Glutamatergic neuron (in vitro differentiated cells): ENCODE data around the gene SLC17A6. TPM values are rescaled to one million over a fixed set of nuclear protein-coding genes. Genes with fewer than 3 reads are reported as not detected.
A peak's percentile ranks its signal among the peaks of the same experiment; 100 is the strongest.

ENCODE experiments used
- DNase-seq: peaks from one replicate; pipeline ENCODE4 v3.0.0; 2022
- H3K27ac Mint-ChIP-seq: one replicate; pipeline ENCODE4 v1.8.0; 2020; ENCODE audit warnings: mild to moderate bottlenecking, mixed read lengths, inconsistent platforms; ENCODE audit not compliant: unreplicated experiment
- H3K27me3 Mint-ChIP-seq: one replicate; pipeline ENCODE4 v1.8.0; 2020; ENCODE audit warnings: mild to moderate bottlenecking, moderate library complexity, mixed read lengths, inconsistent platforms; ENCODE audit not compliant: unreplicated experiment
- H3K36me3 Mint-ChIP-seq: one replicate; pipeline ENCODE4 v1.8.0; 2020; ENCODE audit warnings: mild to moderate bottlenecking, mixed read lengths, inconsistent platforms; ENCODE audit not compliant: unreplicated experiment
- H3K4me1 Mint-ChIP-seq: one replicate; pipeline ENCODE4 v1.8.0; 2020; ENCODE audit warnings: mild to moderate bottlenecking, low read depth, mixed read lengths, inconsistent platforms; ENCODE audit not compliant: unreplicated experiment
- H3K4me3 Mint-ChIP-seq: one replicate; pipeline ENCODE4 v1.8.0; 2020; ENCODE audit warnings: mild to moderate bottlenecking, mixed read lengths, inconsistent platforms; ENCODE audit not compliant: unreplicated experiment
- H3K9me3 Mint-ChIP-seq: one replicate; pipeline ENCODE4 v1.8.0; 2020; ENCODE audit warnings: mild to moderate bottlenecking, moderate library complexity, mixed read lengths, inconsistent platforms; ENCODE audit not compliant: unreplicated experiment
- long read RNA-seq: library from polyadenylated mRNA; unstranded; transcript quantifications from one replicate; pipeline ENCODE4 v2.0.0, GENCODE V29; 2020; ENCODE audit not compliant: unreplicated experiment
- total RNA-seq: library from RNA; stranded (reverse); fragmentation: NEBNext Ultra II Directional; extraction: Animal tissue kit (Norgen Biotek cat#: 25700); gene quantifications from one replicate; pipeline ENCODE4 v1.2.1, GENCODE V29; 2021; ENCODE audit not compliant: unreplicated experiment
- TF ChIP-seq, protein P1 (sequence below): fragments of 200-600 bp; sonication (generic); IDR thresholded peaks from one replicate; pipeline ENCODE4 v1.5.0; 2021; ENCODE audit not compliant: partially characterized antibody, unreplicated experiment

SLC17A6 gene
- total RNA-seq = 170 TPM
- long read RNA-seq, transcript SLC17A6-201 (12 exons, 3,949 nt) = major isoform, 19 of 57 reads
- long read RNA-seq, partial matches to known transcripts = 30 of 57 reads
- long read RNA-seq, other reads (novel, unspliced or antisense) = 8 of 57 reads

DNA sequence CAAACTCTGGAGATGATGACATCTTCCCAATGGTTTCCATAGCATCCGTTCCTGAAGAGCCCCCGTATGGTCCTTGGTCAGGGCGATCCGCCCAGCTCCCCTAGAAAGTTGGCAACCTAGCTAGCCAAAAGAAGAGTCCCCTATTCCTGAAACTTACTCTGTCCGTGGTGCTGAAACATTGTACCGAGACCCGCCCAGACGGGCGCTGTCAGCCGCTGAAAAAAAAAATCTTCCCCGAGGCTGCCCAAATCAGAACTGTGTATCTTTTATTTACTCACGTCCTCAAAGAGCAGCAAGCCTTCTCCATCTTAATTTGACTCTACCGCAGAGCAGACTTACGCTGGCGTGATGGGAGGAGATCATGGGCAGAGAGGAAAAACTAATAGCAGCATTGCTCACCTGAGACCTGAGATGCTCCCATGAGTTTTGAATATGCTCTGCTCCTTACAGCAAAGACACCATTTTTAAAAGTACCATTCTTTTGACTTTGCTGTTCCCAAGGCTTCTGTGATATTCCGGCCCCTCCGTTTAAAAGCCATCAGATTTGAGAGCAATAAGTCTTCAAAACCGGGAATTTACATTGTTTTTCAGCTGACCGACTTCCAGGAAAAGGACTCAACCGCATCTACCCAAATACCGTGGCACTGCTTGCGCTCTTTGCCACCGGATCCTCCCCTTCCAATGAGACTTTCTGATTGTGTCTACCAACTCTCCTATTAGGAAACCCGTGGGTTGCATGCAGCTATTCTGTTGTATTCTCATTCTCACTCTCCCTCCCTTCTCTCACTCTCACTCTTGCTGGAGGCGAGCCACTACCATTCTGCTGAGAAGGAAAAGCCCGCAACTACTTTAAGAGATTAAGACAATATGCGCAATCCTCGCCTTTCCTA is at the start of gene SLC17A6:
Gene SLC17A6, plus strand, starts transcription at position 786 of the 890 bp plus-strand sequence. CDS start 153 bp downstream, outside the sequence.
- peak; percentile 27 for DNase-seq
- peaks cover 56% of the 10 kb centered on the region for H3K9me3 Mint-ChIP-seq
- peaks cover 16% of the 10 kb centered on the region for H3K36me3 Mint-ChIP-seq
- H3K27ac Mint-ChIP-seq = peak within 1 kb of the TSS; percentile 100
- H3K4me3 Mint-ChIP-seq = peak within 1 kb of the TSS; percentile 96
- TF ChIP-seq, protein P1, sequence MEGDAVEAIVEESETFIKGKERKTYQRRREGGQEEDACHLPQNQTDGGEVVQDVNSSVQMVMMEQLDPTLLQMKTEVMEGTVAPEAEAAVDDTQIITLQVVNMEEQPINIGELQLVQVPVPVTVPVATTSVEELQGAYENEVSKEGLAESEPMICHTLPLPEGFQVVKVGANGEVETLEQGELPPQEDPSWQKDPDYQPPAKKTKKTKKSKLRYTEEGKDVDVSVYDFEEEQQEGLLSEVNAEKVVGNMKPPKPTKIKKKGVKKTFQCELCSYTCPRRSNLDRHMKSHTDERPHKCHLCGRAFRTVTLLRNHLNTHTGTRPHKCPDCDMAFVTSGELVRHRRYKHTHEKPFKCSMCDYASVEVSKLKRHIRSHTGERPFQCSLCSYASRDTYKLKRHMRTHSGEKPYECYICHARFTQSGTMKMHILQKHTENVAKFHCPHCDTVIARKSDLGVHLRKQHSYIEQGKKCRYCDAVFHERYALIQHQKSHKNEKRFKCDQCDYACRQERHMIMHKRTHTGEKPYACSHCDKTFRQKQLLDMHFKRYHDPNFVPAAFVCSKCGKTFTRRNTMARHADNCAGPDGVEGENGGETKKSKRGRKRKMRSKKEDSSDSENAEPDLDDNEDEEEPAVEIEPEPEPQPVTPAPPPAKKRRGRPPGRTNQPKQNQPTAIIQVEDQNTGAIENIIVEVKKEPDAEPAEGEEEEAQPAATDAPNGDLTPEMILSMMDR = no peak
- H3K4me1 Mint-ChIP-seq = peaks cover 24% of the 10 kb centered on the region
- H3K27me3 Mint-ChIP-seq = peaks cover 44% of the 10 kb centered on the region

DNA sequence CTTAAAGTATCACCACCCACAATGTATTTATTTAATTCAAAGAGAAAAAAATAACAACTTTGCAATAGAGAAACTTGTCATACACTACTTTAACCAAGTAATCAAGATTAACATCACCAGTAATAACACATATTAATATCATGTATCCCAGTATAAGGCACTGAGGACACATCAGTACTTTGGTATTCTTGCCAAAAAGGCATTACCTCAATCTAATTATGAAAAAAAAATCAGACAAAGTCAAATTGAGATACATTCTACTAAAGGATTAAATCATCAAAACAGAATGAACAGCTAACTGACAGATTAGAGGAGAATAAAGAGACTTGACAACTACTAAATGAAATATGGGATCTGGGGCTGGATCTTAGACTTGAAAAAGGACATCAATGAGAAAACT is 35.8 kb upstream of the SLC17A6 start:
- no peak overlapping the region for H3K27ac Mint-ChIP-seq
- no peak for DNase-seq
- no peaks in the 10 kb centered on the region for H3K9me3 Mint-ChIP-seq
- no peaks in the 10 kb centered on the region for H3K4me1 Mint-ChIP-seq
- no peaks in the 10 kb centered on the region for H3K36me3 Mint-ChIP-seq
- no peak overlapping the region for H3K4me3 Mint-ChIP-seq
- TF ChIP-seq, protein P1 = no peak
- H3K27me3 Mint-ChIP-seq = no peaks in the 10 kb centered on the region

DNA sequence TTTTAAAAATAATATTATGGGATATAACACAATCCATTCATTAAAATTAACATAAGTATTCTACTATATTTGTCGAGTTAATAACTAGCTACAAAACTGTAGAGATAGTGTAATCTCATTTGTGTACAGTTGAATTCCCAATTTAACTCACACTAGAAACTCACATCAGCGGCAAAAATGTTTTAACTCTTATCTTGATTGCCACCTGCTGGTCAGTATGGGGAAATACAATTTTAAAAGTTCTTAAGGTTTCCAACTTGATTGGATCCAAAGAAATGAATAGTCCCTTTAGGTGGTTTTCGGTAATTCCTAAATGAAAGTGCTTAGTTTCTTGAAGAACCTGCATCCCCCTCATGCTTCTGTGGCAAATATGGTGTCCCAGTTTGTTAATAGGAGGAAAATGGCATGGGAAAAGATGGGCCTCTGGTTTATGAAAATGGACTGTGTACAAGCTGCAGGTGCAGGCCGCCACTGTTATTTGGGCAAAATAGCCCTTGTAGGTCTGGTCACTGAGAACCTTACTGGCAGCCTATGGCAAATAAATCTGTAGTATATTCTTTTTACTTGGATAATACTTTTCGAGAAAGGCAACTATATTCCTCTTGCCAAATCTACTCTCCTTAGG is 33.7 kb upstream of the SLC17A6 start:
- H3K27ac Mint-ChIP-seq = no peak overlapping the region
- H3K4me3 Mint-ChIP-seq = no peak overlapping the region
- no peaks in the 10 kb centered on the region for H3K4me1 Mint-ChIP-seq
- TF ChIP-seq, protein P1 = peak; percentile 96
- DNase-seq = no peak
- no peaks in the 10 kb centered on the region for H3K9me3 Mint-ChIP-seq
- H3K27me3 Mint-ChIP-seq = no peaks in the 10 kb centered on the region
- no peaks in the 10 kb centered on the region for H3K36me3 Mint-ChIP-seq

DNA sequence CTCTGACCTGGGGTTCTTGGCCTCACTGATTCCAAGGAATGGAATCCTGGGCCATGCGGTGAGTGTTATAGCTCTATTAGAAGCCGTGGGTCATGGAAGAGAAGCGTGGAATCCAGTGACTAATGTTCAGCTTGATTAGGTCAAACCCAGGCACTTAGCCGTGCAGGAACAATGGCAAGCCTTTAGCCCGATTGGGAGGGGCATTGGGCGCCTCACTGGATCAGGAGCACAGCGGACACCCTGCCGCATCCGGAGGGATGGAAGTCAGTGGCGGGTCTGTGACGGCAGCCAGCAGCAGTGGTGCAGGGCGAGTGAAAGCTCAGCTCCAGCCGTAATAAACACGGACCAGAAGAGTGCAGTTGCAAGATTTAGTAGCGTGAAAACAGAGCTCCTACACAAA is 20.5 kb upstream of the SLC17A6 start:
- peaks cover 5% of the 10 kb centered on the region for H3K4me1 Mint-ChIP-seq
- peaks cover 1% of the 10 kb centered on the region for H3K27me3 Mint-ChIP-seq
- TF ChIP-seq, protein P1 = no peak
- H3K27ac Mint-ChIP-seq = no peak overlapping the region
- peaks cover 5% of the 10 kb centered on the region for H3K36me3 Mint-ChIP-seq
- no peak overlapping the region for H3K4me3 Mint-ChIP-seq
- no peak for DNase-seq
- peaks cover 2% of the 10 kb centered on the region for H3K9me3 Mint-ChIP-seq
